ENCODE data around the gene OR12D2. TPM values are rescaled to one million over a fixed set of nuclear protein-coding genes. Genes with fewer than 3 reads are reported as not detected.
"Not testable (repeated sequence)": the region's sequence is repeated elsewhere in the genome, so short reads cannot be mapped to it uniquely, and the experiment has no call there.

Gene OR12D2
- total RNA-seq, 2 experiments from 2014 or later = not detected

GRCh38 chr6:29442719-29443118 lies 47.3 kb downstream of the OR12D2 start:
- CTCF ChIA-PET (ENCODE audit: unreplicated experiment) = no interaction called here
- Histone ChIP-seq H3K27ac (ENCODE audit: low read depth, low read length, poor library complexity, severe bottlenecking) (no peak overlapping the region), H3K4me1 (ENCODE audit: insufficient read depth, low read length, poor library complexity, severe bottlenecking) (no peaks in the 10 kb centered on the region), H3K79me2 (ENCODE audit: insufficient read depth, low read depth, low read length) (no peaks in the 10 kb centered on the region), H4K20me1 (ENCODE audit: insufficient read depth, low read length) (no peaks in the 10 kb centered on the region), H3K9me3 (ENCODE audit: low read length) (no peaks in the 10 kb centered on the region), H3K36me3 (ENCODE audit: insufficient read depth, low read length) (no peaks in the 10 kb centered on the region), H2AFZ (ENCODE audit: low read length) (no peak overlapping the region), H3K9me2 (ENCODE audit: insufficient read depth, low read length) (no peaks in the 10 kb centered on the region), H3K4me3 (ENCODE audit: low read depth, low read length, poor library complexity, severe bottlenecking) (no peak overlapping the region), H3K4me2 (ENCODE audit: low read length) (no peak overlapping the region)
- intact Hi-C loops (cut with micrococcal nuclease; ENCODE audit: unreplicated experiment) = no loop called here
- POLR2A ChIA-PET = interaction anchor here (0.7 kb wide), 1 partner anchor 12 kb away, joined by 3 read pairs; no protein-coding TSS in a partner anchor
- no TSS peak for BruUV-seq (replicated peaks)
- no peak for TF ChIP-seq EZH2phosphoT487 (IDR thresholded peaks at IDR 0.05; ENCODE audit: borderline replicate concordance, low read depth, low read length)
- no peak for DNase-seq (ENCODE audit: low spot score)

GRCh38 chr6:29444031-29444430 lies 48.6 kb downstream of the OR12D2 start:
- BruUV-seq (replicated peaks); H3K9me2 ChIP-seq (ENCODE audit: insufficient read depth, low read length); intact Hi-C loops (cut with micrococcal nuclease; ENCODE audit: unreplicated experiment); POLR2A ChIA-PET; H3K4me3 ChIP-seq (ENCODE audit: low read depth, low read length, poor library complexity, severe bottlenecking); H3K9me3 ChIP-seq (ENCODE audit: low read length); CTCF ChIA-PET (ENCODE audit: unreplicated experiment); DNase-seq (ENCODE audit: low spot score); H3K36me3 ChIP-seq (ENCODE audit: insufficient read depth, low read length); H3K79me2 ChIP-seq (ENCODE audit: insufficient read depth, low read depth, low read length); H4K20me1 ChIP-seq (ENCODE audit: insufficient read depth, low read length); H3K27ac ChIP-seq (ENCODE audit: low read depth, low read length, poor library complexity, severe bottlenecking); H3K4me1 ChIP-seq (ENCODE audit: insufficient read depth, low read length, poor library complexity, severe bottlenecking); H3K4me2 ChIP-seq (ENCODE audit: low read length); H2AFZ ChIP-seq (ENCODE audit: low read length): not testable (repeated sequence)

Other genes with a start within 250 kb of the OR12D2 start
- gene OR2J2, start 224.7 kb upstream of the OR12D2 start, total RNA-seq (2014; rRNA removed; shearing (Covaris generic)) = not detected in 2 replicates
- not detected in 2 replicates for gene OR2J2, start 224.7 kb upstream of the OR12D2 start, total RNA-seq (2022)
- not detected in 2 replicates for gene OR14J1, start 93.9 kb upstream of the OR12D2 start, total RNA-seq (2014; rRNA removed; shearing (Covaris generic))
- gene OR14J1, start 93.9 kb upstream of the OR12D2 start, total RNA-seq (2022) = not detected in 2 replicates
- not detected in 2 replicates for gene OR5V1, start 26.8 kb upstream of the OR12D2 start, total RNA-seq (2014; rRNA removed; shearing (Covaris generic))
- not detected in 2 replicates for gene OR5V1, start 26.8 kb upstream of the OR12D2 start, total RNA-seq (2022)
- not detected in 2 replicates for gene OR12D3, start 20.3 kb upstream of the OR12D2 start, total RNA-seq (2014; rRNA removed; shearing (Covaris generic))
- not detected in 2 replicates for gene OR12D3, start 20.3 kb upstream of the OR12D2 start, total RNA-seq (2022)
- gene OR12D1, start 19.3 kb downstream of the OR12D2 start, total RNA-seq (2014; rRNA removed; shearing (Covaris generic)) = not detected in 2 replicates
- not detected in 2 replicates for gene OR12D1, start 19.3 kb downstream of the OR12D2 start, total RNA-seq (2022)
- gene OR10C1, start 43.7 kb downstream of the OR12D2 start, total RNA-seq (2014; rRNA removed; shearing (Covaris generic)) = not detected in 2 replicates
- not detected in 2 replicates for gene OR10C1, start 43.7 kb downstream of the OR12D2 start, total RNA-seq (2022)
- gene OR11A1, start 61.4 kb downstream of the OR12D2 start, total RNA-seq (2014; rRNA removed; shearing (Covaris generic)) = not detected in 2 replicates
- not detected in 2 replicates for gene OR11A1, start 61.4 kb downstream of the OR12D2 start, total RNA-seq (2022)
- gene OR2H1, start 61.5 kb downstream of the OR12D2 start, total RNA-seq (2014; rRNA removed; shearing (Covaris generic)) = not detected in 2 replicates
- not detected in 2 replicates for gene OR2H1, start 61.5 kb downstream of the OR12D2 start, total RNA-seq (2022)
- gene MAS1L, start 92.3 kb downstream of the OR12D2 start, total RNA-seq (2014; rRNA removed; shearing (Covaris generic)) = not detected in 2 replicates
- not detected in 2 replicates for gene MAS1L, start 92.3 kb downstream of the OR12D2 start, total RNA-seq (2022)
- gene UBD, start 164.1 kb downstream of the OR12D2 start, total RNA-seq (2014; rRNA removed; shearing (Covaris generic)) = not detected in 2 replicates
- not detected in 2 replicates for gene UBD, start 164.1 kb downstream of the OR12D2 start, total RNA-seq (2022)
- gene OR2H2, start 189.5 kb downstream of the OR12D2 start, total RNA-seq (2014; rRNA removed; shearing (Covaris generic)) = not detected in 2 replicates
- gene OR2H2, start 189.5 kb downstream of the OR12D2 start, total RNA-seq (2022) = not detected in 2 replicates
- 12.9 and 21.6 TPM in 2 replicates for gene GABBR1, start 237.6 kb downstream of the OR12D2 start, total RNA-seq (2014; rRNA removed; shearing (Covaris generic))
- gene GABBR1, start 237.6 kb downstream of the OR12D2 start, total RNA-seq (2022) = 33.6 and 37.1 TPM in 2 replicates